CD8-positive, alpha-beta memory T cell (primary cell): ENCODE results near the gene CNKSR1. TPM values are rescaled to one million over a fixed set of nuclear protein-coding genes. Genes with fewer than 3 reads are reported as not detected.

Source experiments
- polyA plus RNA-seq: library from polyadenylated mRNA; unstranded; fragments of 300-500 nt; fragmentation: Illumina TruSeq; gene quantifications from one replicate; pipeline ENCODE4 v1.2.3, GENCODE V29; 2021
- total RNA-seq, 2 experiments: library from RNA; stranded (reverse); gene quantifications; one replicate each; pipeline ENCODE4 v1.2.3, GENCODE V29; 2021

CNKSR1 gene
- total and polyA plus RNA-seq, 3 experiments from 2014 or later: 0.37 to 0.86 TPM; not detected in 1

Other genes with a start within 250 kb of the CNKSR1 start
- gene PAFAH2, start 179.4 kb upstream of the CNKSR1 start, total RNA-seq: 10 to 100 TPM; 11.8 to 12.1 TPM
- gene PAFAH2, start 179.4 kb upstream of the CNKSR1 start, polyA plus RNA-seq: 28.6 TPM
- gene EXTL1, start 155.7 kb upstream of the CNKSR1 start, total RNA-seq: not detected
- not detected for gene EXTL1, start 155.7 kb upstream of the CNKSR1 start, polyA plus RNA-seq
- not detected for gene SLC30A2, start 131.4 kb upstream of the CNKSR1 start, total RNA-seq
- gene SLC30A2, start 131.4 kb upstream of the CNKSR1 start, polyA plus RNA-seq: not detected
- not detected for gene TRIM63, start 109.9 kb upstream of the CNKSR1 start, total RNA-seq
- not detected for gene TRIM63, start 109.9 kb upstream of the CNKSR1 start, polyA plus RNA-seq
- gene PDIK1L, start 65.7 kb upstream of the CNKSR1 start, total RNA-seq: 10 to 100 TPM; 14.5 to 14.6 TPM
- 4.2 TPM for gene PDIK1L, start 65.7 kb upstream of the CNKSR1 start, polyA plus RNA-seq
- gene FAM110D, start 18.4 kb upstream of the CNKSR1 start, total RNA-seq: not detected
- gene FAM110D, start 18.4 kb upstream of the CNKSR1 start, polyA plus RNA-seq: not detected
- not detected for gene C1orf232, start 8.5 kb upstream of the CNKSR1 start, total RNA-seq
- gene C1orf232, start 8.5 kb upstream of the CNKSR1 start, polyA plus RNA-seq: not detected
- 10 to 100 TPM; 86.4 to 87.9 TPM for gene ZNF593, start 7.6 kb upstream of the CNKSR1 start, total RNA-seq
- 26.2 TPM for gene ZNF593, start 7.6 kb upstream of the CNKSR1 start, polyA plus RNA-seq
- not detected for gene ZNF593OS, start 5.7 kb upstream of the CNKSR1 start, total RNA-seq
- 0.85 TPM for gene ZNF593OS, start 5.7 kb upstream of the CNKSR1 start, polyA plus RNA-seq
- not detected for gene CATSPER4, start 13.1 kb downstream of the CNKSR1 start, total RNA-seq
- not detected for gene CATSPER4, start 13.1 kb downstream of the CNKSR1 start, polyA plus RNA-seq
- gene CEP85, start 56.7 kb downstream of the CNKSR1 start, total RNA-seq: 10 to 100 TPM; 28.8 to 29.7 TPM
- gene CEP85, start 56.7 kb downstream of the CNKSR1 start, polyA plus RNA-seq: 7.7 TPM
- gene SH3BGRL3, start 102.6 kb downstream of the CNKSR1 start, total RNA-seq: 100 to 1,000 TPM; 447 to 472 TPM
- gene SH3BGRL3, start 102.6 kb downstream of the CNKSR1 start, polyA plus RNA-seq: 1,786 TPM
- gene UBXN11, start 129.1 kb downstream of the CNKSR1 start, total RNA-seq: 10 to 100 TPM; 35.2 to 35.8 TPM
- gene UBXN11, start 129.1 kb downstream of the CNKSR1 start, polyA plus RNA-seq: 14.3 TPM
- 100 to 1,000 TPM; 355 to 388 TPM for gene CD52, start 140.5 kb downstream of the CNKSR1 start, total RNA-seq
- gene CD52, start 140.5 kb downstream of the CNKSR1 start, polyA plus RNA-seq: 7,622 TPM
- gene CRYBG2, start 176.6 kb downstream of the CNKSR1 start, total RNA-seq: 1 to 10 TPM in 1 of 2 experiments, under 1 TPM in 1; 0.85 to 1.3 TPM
- 1.9 TPM for gene CRYBG2, start 176.6 kb downstream of the CNKSR1 start, polyA plus RNA-seq
- 1 to 10 TPM; 2.4 to 2.7 TPM for gene ZNF683, start 195.3 kb downstream of the CNKSR1 start, total RNA-seq
- 205 TPM for gene ZNF683, start 195.3 kb downstream of the CNKSR1 start, polyA plus RNA-seq
- not detected for gene LIN28A, start 233.3 kb downstream of the CNKSR1 start, total RNA-seq
- not detected for gene LIN28A, start 233.3 kb downstream of the CNKSR1 start, polyA plus RNA-seq